Measurements from ENCODE around the gene YY2.

DNA sequence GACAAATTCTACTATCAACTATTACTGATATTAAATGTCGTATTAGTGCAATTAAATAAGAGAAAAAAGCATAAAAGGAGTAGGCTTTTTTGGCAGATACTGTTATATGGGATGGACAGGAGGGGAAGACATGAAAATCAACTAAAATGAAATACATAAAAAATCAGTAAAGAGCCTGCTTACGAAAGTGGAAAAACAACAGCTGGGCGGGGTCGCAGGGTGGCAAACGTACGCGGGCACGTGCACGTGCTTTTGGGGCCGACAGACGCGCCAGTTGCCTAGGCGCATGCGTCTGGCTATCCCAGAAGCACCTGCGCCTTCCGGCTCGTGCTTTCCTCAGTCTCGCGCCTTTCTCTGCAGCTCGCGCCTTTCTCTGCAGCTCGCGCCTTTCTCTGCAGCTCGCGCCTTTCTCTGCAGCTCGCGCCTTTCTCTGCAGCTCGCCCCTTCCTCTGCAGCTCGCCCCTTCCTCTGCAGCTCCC is at the start of gene YY2:
- no peak for TF ChIP-seq POLR2AphosphoS5 (IDR thresholded peaks at IDR 0.05; ENCODE audit: insufficient read depth in 1 of 2, low read depth in 1 of 2)
- no peak for TF ChIP-seq CTCF (IDR thresholded peaks at IDR 0.05)
